H9 (cell line): Measurements from ENCODE around the gene CFAP61. TPM values are rescaled to one million over a fixed set of nuclear protein-coding genes. Genes with fewer than 3 reads are reported as not detected.
A peak's percentile ranks its signal among the peaks of the same experiment; 100 is the strongest.

ENCODE experiments used
- DNase-seq: peaks from one replicate; pipeline ENCODE4 v3.0.0-alpha.2; 2017
- H2AFZ ChIP-seq: one replicate; pipeline ENCODE4 v1.6.1; 2013; ENCODE audit warnings: mild to moderate bottlenecking, low read length, control low read depth, moderate library complexity
- H2AK5ac ChIP-seq: 2 replicates; pipeline ENCODE4 v1.6.1; 2013; ENCODE audit warnings: low read length, control low read depth, mixed read lengths; ENCODE audit not compliant: insufficient read length
- H2BK120ac ChIP-seq: one replicate; pipeline ENCODE4 v1.6.1; 2013; ENCODE audit warnings: low read depth, mild to moderate bottlenecking, low read length, control low read depth, inconsistent platforms; ENCODE audit not compliant: poor library complexity, severe bottlenecking
- H2BK12ac ChIP-seq: 2 replicates; pipeline ENCODE4 v1.6.1; 2013; ENCODE audit warnings: low read length, control low read depth, mixed read lengths, low read depth; ENCODE audit not compliant: insufficient read length
- H2BK15ac ChIP-seq: 2 replicates; pipeline ENCODE4 v1.6.1; 2013; ENCODE audit warnings: low read depth, low read length, control low read depth
- H2BK20ac ChIP-seq: one replicate; pipeline ENCODE4 v1.6.1; 2013; ENCODE audit warnings: low read depth, mild to moderate bottlenecking, low read length, control low read depth, inconsistent platforms; ENCODE audit not compliant: poor library complexity, severe bottlenecking
- H2BK5ac ChIP-seq: 2 replicates; pipeline ENCODE4 v1.6.1; 2013; ENCODE audit warnings: low read length, control low read depth, mixed read lengths; ENCODE audit not compliant: insufficient read length
- H3K14ac ChIP-seq: 2 replicates; pipeline ENCODE4 v1.6.1; 2013; ENCODE audit warnings: low read length, control low read depth; ENCODE audit not compliant: insufficient read depth
- H3K18ac ChIP-seq: 2 replicates; pipeline ENCODE4 v1.6.1; 2013; ENCODE audit warnings: low read depth, mild to moderate bottlenecking, mixed read lengths, low read length, control low read depth; ENCODE audit not compliant: insufficient read length
- H3K23ac ChIP-seq: 2 replicates; pipeline ENCODE4 v1.6.1; 2013; ENCODE audit warnings: low read length, control low read depth, mixed read lengths, low read depth; ENCODE audit not compliant: insufficient read length
- H3K23me2 ChIP-seq: 2 replicates; pipeline ENCODE4 v1.6.1; 2013; ENCODE audit warnings: low read depth, mild to moderate bottlenecking, mixed read lengths, low read length, control low read depth; ENCODE audit not compliant: insufficient read length, poor library complexity, severe bottlenecking
- H3K27ac ChIP-seq: 2 replicates; pipeline ENCODE4 v1.5.1; 2013; ENCODE audit warnings: low read length, control low read depth, mixed read lengths, low read depth; ENCODE audit not compliant: insufficient read length
- H3K27me3 ChIP-seq: 2 replicates; pipeline ENCODE4 v1.6.1; 2013; ENCODE audit warnings: low read length, control low read depth, inconsistent platforms; ENCODE audit not compliant: insufficient read depth
- H3K4ac ChIP-seq: 2 replicates; pipeline ENCODE4 v1.6.1; 2013; ENCODE audit warnings: low read depth, mild to moderate bottlenecking, control low read depth, inconsistent platforms, low read length, moderate library complexity
- H3K4me1 ChIP-seq: 2 replicates; pipeline ENCODE4 v1.6.1; 2013; ENCODE audit warnings: low read length, control low read depth, inconsistent platforms; ENCODE audit not compliant: insufficient read depth
- H3K4me2 ChIP-seq: 2 replicates; pipeline ENCODE4 v1.6.1; 2013; ENCODE audit warnings: low read length, control low read depth, mixed read lengths; ENCODE audit not compliant: insufficient read length, insufficient read depth
- H3K56ac ChIP-seq: 2 replicates; pipeline ENCODE4 v1.6.1; 2013; ENCODE audit warnings: low read depth, mild to moderate bottlenecking, mixed read lengths, low read length, control low read depth; ENCODE audit not compliant: insufficient read length
- H3K79me1 ChIP-seq: 2 replicates; pipeline ENCODE4 v1.6.1; 2013; ENCODE audit warnings: low read depth, mild to moderate bottlenecking, moderate library complexity, low read length, control low read depth, inconsistent platforms; ENCODE audit not compliant: insufficient read depth, poor library complexity, severe bottlenecking
- H3K79me2 ChIP-seq: 2 replicates; pipeline ENCODE4 v1.6.1; 2013; ENCODE audit warnings: low read length, control low read depth, inconsistent platforms; ENCODE audit not compliant: insufficient read depth
- H3K9ac ChIP-seq: 2 replicates; pipeline ENCODE4 v1.6.1; 2013; ENCODE audit warnings: low read length, control low read depth, mixed read lengths; ENCODE audit not compliant: insufficient read length; ENCODE audit errors: extremely low read depth
- H3K9me3 ChIP-seq: one replicate; pipeline ENCODE4 v1.6.1; 2013; ENCODE audit warnings: low read depth, low read length, inconsistent platforms; ENCODE audit not compliant: control insufficient read depth
- H3T11ph ChIP-seq: one replicate; pipeline ENCODE4 v1.6.1; 2013; ENCODE audit warnings: mild to moderate bottlenecking, low read length, control low read depth, inconsistent platforms
- H4K20me1 ChIP-seq: one replicate; pipeline ENCODE4 v1.6.1; 2013; ENCODE audit not compliant: control insufficient read depth, insufficient read length, insufficient read depth
- H4K5ac ChIP-seq: 2 replicates; pipeline ENCODE4 v1.6.1; 2013; ENCODE audit warnings: low read depth, mild to moderate bottlenecking, mixed read lengths, low read length, control low read depth; ENCODE audit not compliant: insufficient read length
- H4K8ac ChIP-seq: replicated peaks from 2 replicates; pipeline ENCODE4 v1.6.1; 2013; ENCODE audit warnings: low read length, control low read depth, mixed read lengths, low read depth; ENCODE audit not compliant: insufficient read length
- H4K91ac ChIP-seq: 2 replicates; pipeline ENCODE4 v1.6.1; 2013; ENCODE audit warnings: low read depth, mild to moderate bottlenecking, moderate library complexity, mixed read lengths, low read length, control low read depth; ENCODE audit not compliant: insufficient read length
- H3K27ac Mint-ChIP-seq, 3 experiments: 2 replicates in 2 of 3; 3 replicates in 1 of 3; pipeline ENCODE4 v1.8.0; 2020 to 2021; ENCODE audit warnings: mixed read lengths in 3 of 3, mild to moderate bottlenecking in 1 of 3, moderate library complexity in 1 of 3
- H3K27me3 Mint-ChIP-seq: 2 replicates; pipeline ENCODE4 v1.8.0; 2021; ENCODE audit warnings: low read depth, mild to moderate bottlenecking, moderate library complexity, mixed read lengths
- H3K36me3 Mint-ChIP-seq, 3 experiments: 2 replicates in 2 of 3; 3 replicates in 1 of 3; pipeline ENCODE4 v1.8.0; 2020 to 2021; ENCODE audit warnings: low read depth in 3 of 3, mixed read lengths in 3 of 3; ENCODE audit not compliant: insufficient read depth in 1 of 3
- H3K4me1 Mint-ChIP-seq, 2 experiments: 2 replicates each; pipeline ENCODE4 v1.8.0; 2020; ENCODE audit warnings: mixed read lengths in 2 of 2
- H3K4me3 Mint-ChIP-seq, 2 experiments: 2 replicates in 1 of 2; 3 replicates in 1 of 2; pipeline ENCODE4 v1.8.0; 2020 to 2021; ENCODE audit warnings: mild to moderate bottlenecking in 2 of 2, mixed read lengths in 2 of 2, moderate library complexity in 1 of 2
- H3K9me3 Mint-ChIP-seq, 2 experiments: 2 replicates in 1 of 2; 3 replicates in 1 of 2; pipeline ENCODE4 v1.8.0; 2020; ENCODE audit warnings: mild to moderate bottlenecking in 2 of 2, mixed read lengths in 2 of 2, moderate library complexity in 1 of 2
- WGBS: extraction: QIAGEN DNeasy Blood & Tissue Kit; methylation state at CpG from one replicate; pipeline ENCODE4 v1.1.7; 2013; ENCODE audit warnings: missing lambda C conversion rate, low lambda C conversion rate, mixed read lengths; ENCODE audit not compliant: insufficient read length; ENCODE audit errors: extremely low coverage; 5-methylcytosine and 5-hydroxymethylcytosine counted together
- total RNA-seq: library from RNA; stranded (reverse); gene quantifications from 2 replicates; pipeline ENCODE4 v1.2.1, GENCODE V29; 2021
- TF ChIP-seq, protein P1 (sequence below): fragments of 200-600 bp; sonication (generic); conservative IDR thresholded peaks from 3 replicates; pipeline ENCODE4 v1.8.0; 2021; ENCODE audit warnings: antibody characterized with exemption, mild to moderate bottlenecking

Gene CFAP61
- total RNA-seq, 1 experiment from 2014 or later = 0.44 TPM

DNA sequence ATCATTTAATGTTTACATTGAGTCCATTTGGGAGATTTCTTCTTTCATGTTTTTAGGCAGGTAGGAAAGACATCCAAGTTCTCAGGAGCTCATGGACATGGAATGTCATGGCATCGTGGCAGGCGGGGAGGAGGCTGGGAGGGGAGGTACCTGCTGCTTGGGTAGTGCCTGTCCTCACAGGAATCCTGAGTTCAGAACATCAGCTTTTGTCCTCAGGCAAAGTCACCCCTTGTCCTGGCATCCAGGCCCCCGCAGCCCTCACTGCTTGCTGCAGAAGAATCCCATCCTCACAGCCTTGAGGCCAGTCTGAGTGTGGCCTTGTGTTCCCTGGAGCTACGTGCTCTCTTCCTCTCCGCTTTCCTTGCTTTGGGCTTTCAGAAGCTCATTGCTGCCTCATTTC is 157.4 kb downstream of the CFAP61 start:
- no peak overlapping the region for H4K8ac ChIP-seq
- H3K23me2 ChIP-seq = no peaks in the 10 kb centered on the region
- no peak overlapping the region for H4K91ac ChIP-seq
- no peaks in the 10 kb centered on the region for H4K20me1 ChIP-seq
- no peak overlapping the region for H2AFZ ChIP-seq
- Mint-ChIP-seq H3K4me1 (peaks cover 16% of the 10 kb centered on the region in 2 experiments), H3K27me3 (no peaks in the 10 kb centered on the region; the same call in 1 of the 2 replicates), H3K4me3 (no peak overlapping the region), H3K9me3 (no peaks in the 10 kb centered on the region), H3K27ac (no peak overlapping the region), H3K36me3 (no peaks in the 10 kb centered on the region; a peak in 1 of 7 replicates)
- no peaks in the 10 kb centered on the region for H3K79me2 ChIP-seq
- no CpG with 5 or more reads among the region's 5 CpGs for WGBS
- no peak overlapping the region for H3K27ac ChIP-seq
- no peak overlapping the region for H2BK12ac ChIP-seq
- no peak overlapping the region for H3K9ac ChIP-seq
- no peak overlapping the region for H3K56ac ChIP-seq
- H3K9me3 ChIP-seq = no peaks in the 10 kb centered on the region
- no peak overlapping the region for H2BK120ac ChIP-seq
- peak overlapping the region; percentile 65 for H4K5ac ChIP-seq
- no peak overlapping the region for H3K23ac ChIP-seq
- no peaks in the 10 kb centered on the region for H3K27me3 ChIP-seq
- H2AK5ac ChIP-seq = no peak overlapping the region
- peaks cover 6% of the 10 kb centered on the region; the same call in 1 of the 2 replicates for H3K4me1 ChIP-seq
- TF ChIP-seq, protein P1, sequence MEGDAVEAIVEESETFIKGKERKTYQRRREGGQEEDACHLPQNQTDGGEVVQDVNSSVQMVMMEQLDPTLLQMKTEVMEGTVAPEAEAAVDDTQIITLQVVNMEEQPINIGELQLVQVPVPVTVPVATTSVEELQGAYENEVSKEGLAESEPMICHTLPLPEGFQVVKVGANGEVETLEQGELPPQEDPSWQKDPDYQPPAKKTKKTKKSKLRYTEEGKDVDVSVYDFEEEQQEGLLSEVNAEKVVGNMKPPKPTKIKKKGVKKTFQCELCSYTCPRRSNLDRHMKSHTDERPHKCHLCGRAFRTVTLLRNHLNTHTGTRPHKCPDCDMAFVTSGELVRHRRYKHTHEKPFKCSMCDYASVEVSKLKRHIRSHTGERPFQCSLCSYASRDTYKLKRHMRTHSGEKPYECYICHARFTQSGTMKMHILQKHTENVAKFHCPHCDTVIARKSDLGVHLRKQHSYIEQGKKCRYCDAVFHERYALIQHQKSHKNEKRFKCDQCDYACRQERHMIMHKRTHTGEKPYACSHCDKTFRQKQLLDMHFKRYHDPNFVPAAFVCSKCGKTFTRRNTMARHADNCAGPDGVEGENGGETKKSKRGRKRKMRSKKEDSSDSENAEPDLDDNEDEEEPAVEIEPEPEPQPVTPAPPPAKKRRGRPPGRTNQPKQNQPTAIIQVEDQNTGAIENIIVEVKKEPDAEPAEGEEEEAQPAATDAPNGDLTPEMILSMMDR = no peak
- no peak overlapping the region for H3K4ac ChIP-seq
- H3K14ac ChIP-seq = no peak overlapping the region; the same call in 1 of the 2 replicates
- no peak overlapping the region for H2BK5ac ChIP-seq
- no peaks in the 10 kb centered on the region for H3K79me1 ChIP-seq
- H2BK15ac ChIP-seq = no peak overlapping the region
- no peak overlapping the region for H3K18ac ChIP-seq
- no peak overlapping the region for H3K4me2 ChIP-seq
- no peak overlapping the region for H2BK20ac ChIP-seq
- no peak overlapping the region for H3T11ph ChIP-seq
- DNase-seq = no peak
